ENCODE measurements around the gene RUSC1.
A peak's percentile ranks its signal among the peaks of the same experiment; 100 is the strongest.

The RUSC1 gene

GRCh38 chr1:155295183-155295941 lies 25.3 kb upstream of the RUSC1 start:
- DNase-seq = no peak

- DNase-seq = no peak
Measured at GRCh38 chr1:155295942-155296267, 24.8 kb upstream of the RUSC1 start.

- no peak for DNase-seq
Measured at GRCh38 chr1:155296661-155297060, 24.0 kb upstream of the RUSC1 start.

GRCh38 chr1:155297384-155297783 lies 23.3 kb upstream of the RUSC1 start:
- DNase-seq = no peak

- no peak for DNase-seq
Measured at GRCh38 chr1:155300024-155300423, 20.7 kb upstream of the RUSC1 start.

GRCh38 chr1:155300553-155301329 lies 20.0 kb upstream of the RUSC1 start:
- no peak for DNase-seq

- DNase-seq = no peak
Measured at GRCh38 chr1:155301342-155301841, 19.3 kb upstream of the RUSC1 start, which contains the start of gene PKLR. PKLR (minus strand) TSS chr1:155301438; CDS start chr1:155301395, 43 bp downstream.

- no peak for DNase-seq
Measured at GRCh38 chr1:155304558-155305063, 16.1 kb upstream of the RUSC1 start.

- no peak for DNase-seq
Measured at GRCh38 chr1:155305881-155306391, 14.8 kb upstream of the RUSC1 start.

GRCh38 chr1:155307247-155307740 lies 13.4 kb upstream of the RUSC1 start:
- no peak for DNase-seq

GRCh38 chr1:155308493-155309422 lies 11.9 kb upstream of the RUSC1 start, which contains the start of gene FDPS:
FDPS (plus strand) TSS chr1:155308866; CDS start chr1:155309790, 924 bp downstream.
- DNase-seq = peak; percentile 96 to 98

GRCh38 chr1:155309423-155310021 lies 11.2 kb upstream of the RUSC1 start:
- no peak for DNase-seq

GRCh38 chr1:155313261-155313660 lies 7.4 kb upstream of the RUSC1 start:
- no peak for DNase-seq

GRCh38 chr1:155316922-155317321 lies 3.8 kb upstream of the RUSC1 start:
- no peak for DNase-seq

GRCh38 chr1:155318082-155318481 lies 2.6 kb upstream of the RUSC1 start:
- DNase-seq = no peak

- DNase-seq = no peak
Measured at GRCh38 chr1:155319536-155319935, 1.2 kb upstream of the RUSC1 start.

- DNase-seq = peak in 1 of 2 experiments; percentile 13
Measured at GRCh38 chr1:155320252-155320651, 442 bp upstream of the RUSC1 start.

GRCh38 chr1:155321639-155322503 lies 1.2 kb downstream of the RUSC1 start:
- no peak for DNase-seq

GRCh38 chr1:155322571-155322952 lies 1.9 kb downstream of the RUSC1 start:
- peak in 1 of 2 experiments; percentile 22 for DNase-seq

- DNase-seq = peak; percentile 90 to 93
Measured at GRCh38 chr1:155322953-155323728, 2.4 kb downstream of the RUSC1 start.

Measured in activated CD4-positive, alpha-beta T cell treated with anti-CD3 and anti-CD28 coated beads, Interleukin-2, amount 50 U/mL, for 48 hours (primary cell).